ENCODE data around the gene MAML2.

DNA sequence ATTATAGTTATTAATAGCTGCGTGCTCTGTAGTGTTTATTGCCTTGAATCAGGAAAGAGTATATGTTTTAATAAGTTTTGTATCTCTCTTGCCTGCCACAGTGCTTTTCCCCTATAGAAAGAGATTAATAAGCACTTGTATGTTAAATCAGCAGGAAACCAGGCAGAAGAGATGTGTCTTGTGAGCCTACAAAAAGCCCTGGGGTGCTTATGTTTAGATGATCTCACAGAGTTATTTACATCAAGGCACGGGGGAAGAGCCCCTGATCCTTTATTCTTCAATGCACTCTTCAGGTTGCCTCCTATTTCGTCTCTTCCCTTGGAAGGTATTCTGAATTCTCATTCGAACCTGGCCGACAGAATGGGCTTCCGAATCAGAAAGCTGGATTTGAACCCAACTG lies 183.0 kb downstream of the MAML2 start:
- TF ChIP-seq, protein P1, sequence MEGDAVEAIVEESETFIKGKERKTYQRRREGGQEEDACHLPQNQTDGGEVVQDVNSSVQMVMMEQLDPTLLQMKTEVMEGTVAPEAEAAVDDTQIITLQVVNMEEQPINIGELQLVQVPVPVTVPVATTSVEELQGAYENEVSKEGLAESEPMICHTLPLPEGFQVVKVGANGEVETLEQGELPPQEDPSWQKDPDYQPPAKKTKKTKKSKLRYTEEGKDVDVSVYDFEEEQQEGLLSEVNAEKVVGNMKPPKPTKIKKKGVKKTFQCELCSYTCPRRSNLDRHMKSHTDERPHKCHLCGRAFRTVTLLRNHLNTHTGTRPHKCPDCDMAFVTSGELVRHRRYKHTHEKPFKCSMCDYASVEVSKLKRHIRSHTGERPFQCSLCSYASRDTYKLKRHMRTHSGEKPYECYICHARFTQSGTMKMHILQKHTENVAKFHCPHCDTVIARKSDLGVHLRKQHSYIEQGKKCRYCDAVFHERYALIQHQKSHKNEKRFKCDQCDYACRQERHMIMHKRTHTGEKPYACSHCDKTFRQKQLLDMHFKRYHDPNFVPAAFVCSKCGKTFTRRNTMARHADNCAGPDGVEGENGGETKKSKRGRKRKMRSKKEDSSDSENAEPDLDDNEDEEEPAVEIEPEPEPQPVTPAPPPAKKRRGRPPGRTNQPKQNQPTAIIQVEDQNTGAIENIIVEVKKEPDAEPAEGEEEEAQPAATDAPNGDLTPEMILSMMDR (conservative IDR thresholded peaks at IDR 0.05) = no peak
- TF ChIP-seq ZFX (IDR thresholded peaks at IDR 0.05) = no peak

Data from C4-2B (cell line).